NT2/D1 (cell line): ENCODE measurements around the gene TPK1.
"Not testable (repeated sequence)": the region's sequence is repeated elsewhere in the genome, so short reads cannot be mapped to it uniquely, and the experiment has no call there.

Experiments
- DNase-seq: peaks from one replicate; pipeline ENCODE4 v3.0.0-alpha.2; 2011; ENCODE audit warnings: low read depth, low spot score
- H3K27me3 ChIP-seq: 2 replicates; pipeline ENCODE4 v1.6.0; 2011; ENCODE audit warnings: mild to moderate bottlenecking; ENCODE audit not compliant: insufficient read length, insufficient read depth
- H3K36me3 ChIP-seq: 2 replicates; pipeline ENCODE4 v1.6.1; 2011; ENCODE audit warnings: mild to moderate bottlenecking, low read length, mixed read lengths; ENCODE audit not compliant: insufficient read depth, insufficient read length
- H3K4me1 ChIP-seq: 2 replicates; pipeline ENCODE4 v1.5.1; 2011; ENCODE audit not compliant: insufficient read depth, insufficient read length
- H3K4me3 ChIP-seq: 2 replicates; pipeline ENCODE4 v1.5.1; 2011; ENCODE audit warnings: low read depth; ENCODE audit not compliant: insufficient read length
- H3K9ac ChIP-seq: 2 replicates; pipeline ENCODE4 v1.6.0; 2011; ENCODE audit warnings: low read depth; ENCODE audit not compliant: insufficient read length
- H3K9me3 ChIP-seq: 2 replicates; pipeline ENCODE4 v1.5.1; 2011; ENCODE audit warnings: mild to moderate bottlenecking, low read length; ENCODE audit not compliant: insufficient read depth
- SUZ12 ChIP-seq: IDR thresholded peaks from 2 replicates; pipeline ENCODE4 v1.6.1; 2011; ENCODE audit not compliant: insufficient read length, insufficient read depth; ENCODE audit errors: extremely low read depth
- YY1 ChIP-seq: IDR thresholded peaks from 2 replicates; pipeline ENCODE4 v1.6.1; 2011; ENCODE audit not compliant: insufficient read length, insufficient read depth
- ZNF274 ChIP-seq: IDR thresholded peaks from 2 replicates; pipeline ENCODE4 v1.6.1; 2011; ENCODE audit warnings: mild to moderate bottlenecking, low read depth, low read length

Gene TPK1

GRCh38 chr7:144587701-144588100, 248.2 kb downstream of the TPK1 start:
- Histone ChIP-seq H3K9me3 (no peaks in the 10 kb centered on the region), H3K4me3 (no peak overlapping the region), H3K9ac (no peak overlapping the region), H3K4me1 (no peaks in the 10 kb centered on the region), H3K27me3 (no peaks in the 10 kb centered on the region), H3K36me3 (no peaks in the 10 kb centered on the region)
- TF ChIP-seq ZNF274 (no peak), SUZ12 (no peak), YY1 (no peak)
- no peak for DNase-seq

GRCh38 chr7:144584726-144585125, 251.1 kb downstream of the TPK1 start:
- TF ChIP-seq YY1, result no peak
- no peak for TF ChIP-seq ZNF274
- no peak for TF ChIP-seq SUZ12
- H3K9ac ChIP-seq, result no peak overlapping the region
- H3K27me3 ChIP-seq, result no peaks in the 10 kb centered on the region
- DNase-seq, result no peak
- no peaks in the 10 kb centered on the region for H3K4me1 ChIP-seq
- no peaks in the 10 kb centered on the region for H3K36me3 ChIP-seq
- no peak overlapping the region for H3K4me3 ChIP-seq
- no peaks in the 10 kb centered on the region for H3K9me3 ChIP-seq

GRCh38 chr7:144579687-144580086, 256.2 kb downstream of the TPK1 start:
- DNase-seq, result no peak
- TF ChIP-seq SUZ12 (no peak), YY1 (no peak), ZNF274 (no peak)
- Histone ChIP-seq H3K27me3 (no peaks in the 10 kb centered on the region), H3K9ac (no peak overlapping the region), H3K36me3 (no peaks in the 10 kb centered on the region), H3K4me1 (no peaks in the 10 kb centered on the region), H3K9me3 (no peaks in the 10 kb centered on the region), H3K4me3 (no peak overlapping the region)

DNA sequence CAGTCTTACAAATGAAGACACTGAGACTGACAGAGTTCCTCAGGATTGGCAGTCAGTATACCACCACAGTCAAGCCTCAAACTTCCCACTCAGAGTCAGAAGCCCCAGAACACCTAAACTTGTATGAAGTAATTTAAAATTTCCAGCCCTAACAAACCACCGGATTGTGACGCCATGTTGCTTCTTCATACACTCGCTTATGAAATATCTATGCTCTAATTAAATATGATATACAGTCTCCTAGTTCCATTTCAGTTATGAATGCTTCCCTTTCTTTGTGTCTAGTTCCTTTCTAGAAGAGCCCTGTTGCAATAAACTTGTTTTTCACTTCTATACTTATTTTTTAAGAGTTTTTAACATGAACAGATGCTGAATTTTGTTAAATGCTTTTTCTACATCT, 260.4 kb downstream of the TPK1 start:
- Histone ChIP-seq H3K9me3 (no peaks in the 10 kb centered on the region), H3K36me3 (no peaks in the 10 kb centered on the region), H3K4me3 (no peak overlapping the region), H3K27me3 (no peaks in the 10 kb centered on the region), H3K4me1 (no peaks in the 10 kb centered on the region), H3K9ac (no peak overlapping the region)
- no peak for TF ChIP-seq SUZ12
- no peak for TF ChIP-seq ZNF274
- no peak for TF ChIP-seq YY1
- no peak for DNase-seq

DNA sequence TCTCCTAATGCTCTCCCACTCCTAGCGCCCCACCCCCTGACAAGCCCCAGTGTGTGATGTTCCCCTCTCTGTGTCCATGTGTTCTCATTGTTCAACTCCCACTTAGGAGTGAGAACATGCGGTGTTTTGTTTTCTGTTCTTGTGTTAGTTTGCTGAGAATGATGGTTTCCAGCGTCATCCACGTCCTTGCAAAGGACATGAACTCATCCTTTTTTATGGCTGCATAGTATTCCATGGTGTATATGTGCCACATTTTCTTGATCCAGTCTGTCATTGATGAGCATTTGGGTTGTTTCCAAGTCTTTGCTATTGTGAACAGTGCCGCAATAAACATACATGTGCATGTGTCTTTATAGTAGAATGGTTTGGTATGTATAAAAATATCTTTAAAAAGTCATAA, 261.1 kb downstream of the TPK1 start:
- H3K36me3 ChIP-seq, H3K9ac ChIP-seq, DNase-seq, H3K27me3 ChIP-seq, H3K4me1 ChIP-seq, H3K4me3 ChIP-seq, H3K9me3 ChIP-seq: not testable (repeated sequence)

DNA sequence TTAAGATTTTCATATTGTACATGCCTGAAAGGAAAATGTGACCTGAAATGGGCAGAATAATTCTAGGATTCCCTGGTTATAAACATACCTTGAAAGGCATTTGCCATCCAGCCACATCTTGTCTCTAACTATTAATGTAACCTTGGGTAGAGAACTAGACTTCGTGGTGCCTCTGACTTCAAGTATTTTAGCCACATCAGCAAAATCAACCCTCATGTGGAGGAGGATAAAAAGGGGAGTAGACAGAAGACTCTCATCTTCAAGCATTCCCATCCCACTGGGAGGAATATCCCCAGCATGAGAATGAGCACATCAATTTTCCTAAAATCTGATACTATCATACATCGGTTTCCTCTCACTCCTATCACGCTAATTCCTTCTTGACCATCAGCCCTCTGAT, 267.6 kb downstream of the TPK1 start:
- Histone ChIP-seq H3K27me3 (no peaks in the 10 kb centered on the region), H3K4me3 (no peak overlapping the region), H3K9ac (no peak overlapping the region), H3K4me1 (no peaks in the 10 kb centered on the region), H3K9me3 (no peaks in the 10 kb centered on the region), H3K36me3 (no peaks in the 10 kb centered on the region)
- DNase-seq, result no peak
- TF ChIP-seq YY1 (no peak), SUZ12 (no peak), ZNF274 (no peak)

- TF ChIP-seq SUZ12, result no peak
- no peak for TF ChIP-seq ZNF274
- no peak for TF ChIP-seq YY1
- H3K27me3 ChIP-seq, result no peaks in the 10 kb centered on the region
- no peaks in the 10 kb centered on the region for H3K36me3 ChIP-seq
- H3K9me3 ChIP-seq, result no peaks in the 10 kb centered on the region
- DNase-seq, result peak; percentile 30
- H3K4me1 ChIP-seq, result no peaks in the 10 kb centered on the region
- H3K9ac ChIP-seq, result no peak overlapping the region
- no peak overlapping the region for H3K4me3 ChIP-seq
Measured at GRCh38 chr7:144565586-144565985, 270.3 kb downstream of the TPK1 start.

- Histone ChIP-seq H3K36me3 (no peaks in the 10 kb centered on the region), H3K4me3 (no peak overlapping the region), H3K9ac (no peak overlapping the region), H3K9me3 (no peaks in the 10 kb centered on the region), H3K4me1 (no peaks in the 10 kb centered on the region), H3K27me3 (no peaks in the 10 kb centered on the region)
- TF ChIP-seq YY1, result no peak
- TF ChIP-seq SUZ12, result no peak
- TF ChIP-seq ZNF274, result no peak
- DNase-seq, result no peak
Measured at GRCh38 chr7:144549861-144550260, 286.0 kb downstream of the TPK1 start.
